ENCODE results near the gene ROBO1. TPM values are rescaled to one million over a fixed set of nuclear protein-coding genes. Genes with fewer than 3 reads are reported as not detected.

The ROBO1 gene
- total RNA-seq, 6 experiments from 2014 or later = 1.1 to 7.2 (median 4.3) TPM

DNA sequence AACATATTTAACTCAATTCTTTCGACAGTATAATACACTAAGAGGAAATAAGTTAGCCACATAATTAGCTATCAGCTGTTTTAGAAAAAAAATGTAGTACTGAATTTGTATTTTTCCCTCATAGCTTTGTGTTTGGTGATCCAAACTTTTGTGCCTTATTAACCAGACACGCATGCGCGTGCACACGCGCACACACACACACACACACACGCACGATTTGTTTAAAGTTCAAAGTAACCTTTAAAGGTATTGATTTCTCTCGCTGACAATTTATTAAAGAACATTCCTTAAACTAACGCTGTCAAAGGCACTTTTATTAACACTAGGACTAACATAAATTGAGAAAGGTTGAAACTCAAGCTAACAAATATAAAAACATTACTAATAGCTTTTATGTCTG lies 198.9 kb downstream of the ROBO1 start:
- Histone ChIP-seq H3K27me3 (no peaks in the 10 kb centered on the region), H3K4me1 (no peaks in the 10 kb centered on the region), H3K9me3 (no peaks in the 10 kb centered on the region), H3K27ac (no peak overlapping the region), H3K4me3 (no peak overlapping the region), H3K36me3 (no peaks in the 10 kb centered on the region)
- TF ChIP-seq, protein P1, sequence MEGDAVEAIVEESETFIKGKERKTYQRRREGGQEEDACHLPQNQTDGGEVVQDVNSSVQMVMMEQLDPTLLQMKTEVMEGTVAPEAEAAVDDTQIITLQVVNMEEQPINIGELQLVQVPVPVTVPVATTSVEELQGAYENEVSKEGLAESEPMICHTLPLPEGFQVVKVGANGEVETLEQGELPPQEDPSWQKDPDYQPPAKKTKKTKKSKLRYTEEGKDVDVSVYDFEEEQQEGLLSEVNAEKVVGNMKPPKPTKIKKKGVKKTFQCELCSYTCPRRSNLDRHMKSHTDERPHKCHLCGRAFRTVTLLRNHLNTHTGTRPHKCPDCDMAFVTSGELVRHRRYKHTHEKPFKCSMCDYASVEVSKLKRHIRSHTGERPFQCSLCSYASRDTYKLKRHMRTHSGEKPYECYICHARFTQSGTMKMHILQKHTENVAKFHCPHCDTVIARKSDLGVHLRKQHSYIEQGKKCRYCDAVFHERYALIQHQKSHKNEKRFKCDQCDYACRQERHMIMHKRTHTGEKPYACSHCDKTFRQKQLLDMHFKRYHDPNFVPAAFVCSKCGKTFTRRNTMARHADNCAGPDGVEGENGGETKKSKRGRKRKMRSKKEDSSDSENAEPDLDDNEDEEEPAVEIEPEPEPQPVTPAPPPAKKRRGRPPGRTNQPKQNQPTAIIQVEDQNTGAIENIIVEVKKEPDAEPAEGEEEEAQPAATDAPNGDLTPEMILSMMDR (IDR thresholded peaks at IDR 0.05) = no peak
- TF ChIP-seq POLR2A (IDR thresholded peaks at IDR 0.05) = no peak
- intact Hi-C loops (cut with DNase I) = no loop called here
- ATAC-seq (peak; percentile 52 to 84 (median 78)), DNase-seq (peak; percentile 37 to 59 (median 55))
- WGBS (ENCODE audit: insufficient coverage, low coverage, low lambda C conversion rate, missing lambda C conversion rate) = 35% methylated on average over 10 of the region's 10 CpGs

DNA sequence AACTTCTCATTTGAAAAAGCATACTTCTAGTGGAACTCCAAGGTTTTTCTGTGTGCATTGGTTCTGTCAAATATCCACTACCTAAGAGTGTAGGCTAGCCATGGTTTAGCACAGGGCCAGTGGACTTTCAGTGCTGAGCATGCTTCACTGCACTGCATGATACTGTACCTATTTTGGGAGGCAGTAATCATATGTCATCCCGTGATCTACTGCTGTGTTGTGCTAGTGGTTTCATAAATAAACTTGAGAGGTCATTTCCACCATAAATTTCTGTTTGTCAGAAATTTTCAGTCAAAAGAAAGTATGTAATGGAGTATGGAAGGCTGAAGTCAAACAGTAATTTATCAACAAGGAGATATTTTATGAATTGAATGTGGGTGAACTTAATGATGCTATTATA lies 203.6 kb downstream of the ROBO1 start:
- no peak overlapping the region for H3K4me3 ChIP-seq
- no peaks in the 10 kb centered on the region for H3K4me1 ChIP-seq
- no peak overlapping the region for H3K27ac ChIP-seq
- no peak for DNase-seq
- WGBS (ENCODE audit: insufficient coverage, low coverage, low lambda C conversion rate, missing lambda C conversion rate) = 41% methylated on average over 1 of the region's 1 CpG
- ATAC-seq = no peak
- no peaks in the 10 kb centered on the region for H3K36me3 ChIP-seq
- no peak for TF ChIP-seq POLR2A (IDR thresholded peaks at IDR 0.05)
- TF ChIP-seq, protein P1 (IDR thresholded peaks at IDR 0.05) = no peak
- no peaks in the 10 kb centered on the region for H3K27me3 ChIP-seq
- intact Hi-C loops (cut with DNase I) = no loop called here
- no peaks in the 10 kb centered on the region for H3K9me3 ChIP-seq

DNA sequence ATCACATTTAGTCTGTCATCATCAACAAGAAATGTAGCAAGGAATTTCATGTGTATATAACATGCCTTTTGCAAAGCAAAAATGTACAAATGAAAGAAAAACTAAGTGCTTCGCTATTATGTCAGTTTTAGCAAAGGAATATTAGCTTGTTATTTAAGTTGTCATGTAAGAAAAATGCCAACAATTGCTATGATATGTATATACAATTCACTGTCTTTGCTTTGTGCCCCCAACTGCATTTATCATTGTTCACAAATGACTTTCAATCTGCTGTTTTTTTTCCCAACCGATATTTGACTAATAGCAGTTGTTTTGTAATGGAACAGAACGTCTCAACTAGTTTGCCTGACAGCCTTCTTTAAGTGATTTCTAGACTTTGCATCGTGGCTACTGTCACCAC lies 207.1 kb downstream of the ROBO1 start:
- Histone ChIP-seq H3K4me3 (no peak overlapping the region), H3K27me3 (no peaks in the 10 kb centered on the region)
- no peak for ATAC-seq

DNA sequence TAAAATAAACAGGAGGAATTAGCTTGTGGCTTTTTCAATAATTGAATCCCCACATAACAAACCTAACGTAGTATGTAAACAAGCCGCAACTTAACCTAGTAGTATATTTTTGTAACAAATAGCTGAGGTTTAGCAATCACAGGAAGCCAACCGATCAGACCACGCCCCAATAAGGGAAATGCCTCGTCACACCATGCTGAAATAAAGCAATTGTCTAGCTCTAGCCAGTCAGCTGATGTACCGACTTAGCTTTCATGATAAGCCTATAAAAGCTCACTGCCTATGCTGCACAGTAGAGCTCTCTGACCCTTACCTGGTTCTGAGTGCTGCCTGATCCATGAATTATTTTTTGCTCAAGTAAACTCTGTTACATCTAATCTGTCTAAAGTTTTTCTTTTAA lies 208.9 kb downstream of the ROBO1 start:
- no peaks in the 10 kb centered on the region for H3K36me3 ChIP-seq
- no peak overlapping the region for H3K27ac ChIP-seq
- TF ChIP-seq, protein P1 (IDR thresholded peaks at IDR 0.05) = no peak
- no peak for TF ChIP-seq POLR2A (IDR thresholded peaks at IDR 0.05)
- intact Hi-C loops (cut with DNase I) = no loop called here
- no peaks in the 10 kb centered on the region for H3K27me3 ChIP-seq
- no peaks in the 10 kb centered on the region for H3K4me1 ChIP-seq
- WGBS (ENCODE audit: insufficient coverage, low coverage, low lambda C conversion rate, missing lambda C conversion rate) = 52% methylated on average over 6 of the region's 6 CpGs
- H3K9me3 ChIP-seq = no peaks in the 10 kb centered on the region
- DNase-seq (no peak), ATAC-seq (no peak)
- H3K4me3 ChIP-seq = no peak overlapping the region

More for the DNA sequence above, 207.1 kb downstream of the ROBO1 start:
- no peaks in the 10 kb centered on the region for H3K36me3 ChIP-seq
- WGBS (ENCODE audit: insufficient coverage, low coverage, low lambda C conversion rate, missing lambda C conversion rate) = 56% methylated on average over 4 of the region's 4 CpGs
- DNase-seq = no peak
- no peaks in the 10 kb centered on the region for H3K4me1 ChIP-seq
- TF ChIP-seq, protein P1 (IDR thresholded peaks at IDR 0.05) = no peak
- no peak for TF ChIP-seq POLR2A (IDR thresholded peaks at IDR 0.05)
- no peaks in the 10 kb centered on the region for H3K9me3 ChIP-seq
- no peak overlapping the region for H3K27ac ChIP-seq
- intact Hi-C loops (cut with DNase I) = no loop called here

DNA sequence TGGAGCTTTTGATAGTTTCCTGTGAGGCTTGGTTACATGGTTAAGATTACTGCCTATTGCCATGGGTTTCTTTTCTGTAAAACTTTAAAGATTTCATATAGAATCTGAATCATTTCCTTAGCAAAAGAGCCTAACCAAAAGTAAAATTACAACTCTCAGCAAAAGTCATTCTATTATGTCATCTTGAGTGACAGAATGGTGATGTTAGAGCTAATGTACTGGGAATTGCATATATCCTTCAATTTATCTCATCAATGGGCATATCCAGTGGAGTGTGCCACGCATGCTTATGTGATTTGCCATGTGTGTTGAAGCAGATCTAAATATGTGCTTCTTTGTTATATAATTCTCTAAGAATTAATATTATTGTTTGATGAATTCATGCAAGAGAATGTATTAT lies 212.1 kb downstream of the ROBO1 start:
- intact Hi-C loops (cut with DNase I) = no loop called here
- WGBS (ENCODE audit: insufficient coverage, low coverage, low lambda C conversion rate, missing lambda C conversion rate) = 75% methylated on average over 1 of the region's 1 CpG

More for the DNA sequence above, 212.1 kb downstream of the ROBO1 start:
- H3K36me3 ChIP-seq = no peaks in the 10 kb centered on the region
- no peaks in the 10 kb centered on the region for H3K27me3 ChIP-seq
- TF ChIP-seq POLR2A (IDR thresholded peaks at IDR 0.05) = no peak
- TF ChIP-seq, protein P1 (IDR thresholded peaks at IDR 0.05) = no peak
- ATAC-seq = no peak
- no peak overlapping the region for H3K27ac ChIP-seq
- no peaks in the 10 kb centered on the region for H3K4me1 ChIP-seq
- DNase-seq = no peak
- no peak overlapping the region for H3K4me3 ChIP-seq
- H3K9me3 ChIP-seq = no peaks in the 10 kb centered on the region

All from right lobe of liver (tissue), 6 donors.